ENCODE results near the gene DOCK2.
"Not testable (repeated sequence)": the region's sequence is repeated elsewhere in the genome, so short reads cannot be mapped to it uniquely, and the experiment has no call there.

DOCK2 gene

GRCh38 chr5:169831331-169831730 lies 194.3 kb downstream of the DOCK2 start:
- no peak for DNase-seq

- DNase-seq = no peak
Observed at GRCh38 chr5:169832304-169832703, 195.2 kb downstream of the DOCK2 start.

GRCh38 chr5:169832845-169833244 lies 195.8 kb downstream of the DOCK2 start:
- DNase-seq = no peak

GRCh38 chr5:169833681-169834292 lies 196.7 kb downstream of the DOCK2 start:
- DNase-seq = peak; percentile 43

- DNase-seq = not testable (repeated sequence)
Observed at GRCh38 chr5:169834540-169834939, 197.5 kb downstream of the DOCK2 start.

- DNase-seq = no peak
Observed at GRCh38 chr5:169836835-169837536, 199.9 kb downstream of the DOCK2 start.

GRCh38 chr5:169837686-169838085 lies 200.6 kb downstream of the DOCK2 start:
- no peak for DNase-seq

- DNase-seq = no peak
Observed at GRCh38 chr5:169838688-169839087, 201.6 kb downstream of the DOCK2 start.

GRCh38 chr5:169840405-169840804 lies 203.3 kb downstream of the DOCK2 start:
- no peak for DNase-seq

GRCh38 chr5:169842699-169843098 lies 205.6 kb downstream of the DOCK2 start:
- no peak for DNase-seq

- no peak for DNase-seq
Observed at GRCh38 chr5:169847519-169847918, 210.4 kb downstream of the DOCK2 start.

GRCh38 chr5:169848271-169848670 lies 211.2 kb downstream of the DOCK2 start:
- DNase-seq = no peak

GRCh38 chr5:169848792-169849191 lies 211.7 kb downstream of the DOCK2 start:
- no peak for DNase-seq

- no peak for DNase-seq
Observed at GRCh38 chr5:169850409-169850808, 213.3 kb downstream of the DOCK2 start.

- DNase-seq = no peak
Observed at GRCh38 chr5:169851321-169851850, 214.3 kb downstream of the DOCK2 start.

- peak; percentile 82 for DNase-seq
Observed at GRCh38 chr5:169856571-169856970, 219.5 kb downstream of the DOCK2 start.

- no peak for DNase-seq
Observed at GRCh38 chr5:169860585-169860984, 223.5 kb downstream of the DOCK2 start.

GRCh38 chr5:169861433-169861832 lies 224.4 kb downstream of the DOCK2 start:
- no peak for DNase-seq

- peak; percentile 67 for DNase-seq
Observed at GRCh38 chr5:169861934-169862333, 224.9 kb downstream of the DOCK2 start.

- peak; percentile 6 for DNase-seq
Observed at GRCh38 chr5:169862391-169862811, 225.3 kb downstream of the DOCK2 start.

- DNase-seq = no peak
Observed at GRCh38 chr5:169864483-169864882, 227.4 kb downstream of the DOCK2 start.

- no peak for DNase-seq
Observed at GRCh38 chr5:169867347-169867746, 230.3 kb downstream of the DOCK2 start.

- no peak for DNase-seq
Observed at GRCh38 chr5:169869066-169869465, 232.0 kb downstream of the DOCK2 start.

- DNase-seq = no peak
Observed at GRCh38 chr5:169870211-169870610, 233.1 kb downstream of the DOCK2 start.
